Testis (tissue), 3 donors: ENCODE measurements around the gene UCHL1. TPM values are rescaled to one million over a fixed set of nuclear protein-coding genes. Genes with fewer than 3 reads are reported as not detected.

Experiments used
- DNase-seq: peaks from one replicate; pipeline ENCODE4 v3.0.0-alpha.2; 2019
- H3K27ac ChIP-seq, 2 donors: fragments of 200-600 bp; sonication (generic); one replicate each; pipeline ENCODE4 v1.5.1; 2019
- H3K27me3 ChIP-seq: fragments of 200-600 bp; sonication (generic); one replicate; pipeline ENCODE4 v1.5.1; 2019
- H3K36me3 ChIP-seq: fragments of 200-600 bp; sonication (generic); one replicate; pipeline ENCODE4 v1.5.1; 2017; ENCODE audit warnings: low read depth; ENCODE audit errors: missing control alignments
- H3K4me1 ChIP-seq: fragments of 200-600 bp; sonication (generic); one replicate; pipeline ENCODE4 v1.5.1; 2019
- H3K4me3 ChIP-seq, 2 donors: fragments of 200-600 bp; sonication (generic); one replicate each; pipeline ENCODE4 v1.5.1; 2017 to 2019
- H3K9me3 ChIP-seq: fragments of 200-600 bp; sonication (generic); one replicate; pipeline ENCODE4 v1.5.1; 2017
- CTCF ChIP-seq, 3 experiments: fragments of 450-650 bp in 2 of 3; fragments of 200-600 bp in 1 of 3; sonication (generic) in 1 of 3; IDR thresholded peaks; one replicate each; pipeline ENCODE4 v1.5.1; 2016 to 2019; ENCODE audit warnings: antibody characterized with exemption in 3 of 3, mild to moderate bottlenecking in 2 of 3, moderate library complexity in 1 of 3
- POLR2A ChIP-seq: fragments of 450-650 bp; IDR thresholded peaks from one replicate; pipeline ENCODE4 v1.6.1; 2017; ENCODE audit warnings: antibody characterized with exemption, mild to moderate bottlenecking, moderate library complexity
- WGBS, 2 donors: methylation state at CpG; one replicate each; pipeline ENCODE4 v1.1.5; 2018; 5-methylcytosine and 5-hydroxymethylcytosine counted together
- intact Hi-C: fragments of 100-400 bp; cut with DNase I; formaldehyde crosslinking; loops from one replicate; pipeline ENCODE4 v1.15.1; 2023; ENCODE audit warnings: low total_unique reads
- polyA plus RNA-seq: library from polyadenylated mRNA; stranded (reverse); fragments of 350-450 nt; fragmentation: Illumina TruSeq; extraction: RNeasy Lipid Tissue Mini Kit (QIAGEN cat#74804); gene quantifications from one replicate; pipeline ENCODE4 v1.2.3, GENCODE V29; 2014; ENCODE audit warnings: low read depth, low replicate concordance; ENCODE audit not compliant: insufficient read depth
- total RNA-seq, 2 donors: library from RNA; depleted of rRNA; stranded (reverse); fragments of >200 nt; gene quantifications; one replicate each; pipeline ENCODE4 v1.2.3, GENCODE V29; 2016

The UCHL1 gene
- total and polyA plus RNA-seq, 3 donors from 2014 or later: 57.4 to 87.5 (median 84.2) TPM

GRCh38 chr4:41299486-41299885 lies 42.8 kb downstream of the UCHL1 start:
- WGBS, 2 donors: 76 to 85% methylated on average over 2 of the region's 2 CpGs
- intact Hi-C loops: no loop called here
- Histone ChIP-seq H3K4me1 (no peaks in the 10 kb centered on the region), H3K27me3 (no peaks in the 10 kb centered on the region), H3K27ac (no peak overlapping the region), H3K36me3 (no peaks in the 10 kb centered on the region), H3K4me3 (no peak overlapping the region), H3K9me3 (no peaks in the 10 kb centered on the region)
- TF ChIP-seq CTCF (IDR thresholded peaks at IDR 0.05) (no peak), POLR2A (no peak)
- DNase-seq: no peak

GRCh38 chr4:41301137-41301536 lies 44.4 kb downstream of the UCHL1 start:
- H3K4me3 ChIP-seq: no peak overlapping the region
- no peaks in the 10 kb centered on the region for H3K9me3 ChIP-seq
- DNase-seq: no peak
- no peaks in the 10 kb centered on the region for H3K36me3 ChIP-seq
- no peak overlapping the region for H3K27ac ChIP-seq
- 84 to 85% methylated on average over 4 of the region's 4 CpGs for WGBS, 2 donors
- TF ChIP-seq CTCF (IDR thresholded peaks at IDR 0.05) (no peak), POLR2A (no peak)
- no peaks in the 10 kb centered on the region for H3K4me1 ChIP-seq
- no peaks in the 10 kb centered on the region for H3K27me3 ChIP-seq
- intact Hi-C loops: no loop called here

- TF ChIP-seq CTCF (IDR thresholded peaks at IDR 0.05) (no peak), POLR2A (no peak)
- H3K4me1 ChIP-seq: no peaks in the 10 kb centered on the region
- H3K9me3 ChIP-seq: no peaks in the 10 kb centered on the region
- DNase-seq: no peak
- WGBS, 2 donors: 71 to 76% methylated on average over 3 of the region's 3 CpGs
- no peak overlapping the region for H3K27ac ChIP-seq
- H3K36me3 ChIP-seq: no peaks in the 10 kb centered on the region
- no peaks in the 10 kb centered on the region for H3K27me3 ChIP-seq
- H3K4me3 ChIP-seq: no peak overlapping the region
- intact Hi-C loops: no loop called here
These were observed 46.8 kb downstream of the UCHL1 start for GRCh38 chr4:41303372-41304118.

DNA sequence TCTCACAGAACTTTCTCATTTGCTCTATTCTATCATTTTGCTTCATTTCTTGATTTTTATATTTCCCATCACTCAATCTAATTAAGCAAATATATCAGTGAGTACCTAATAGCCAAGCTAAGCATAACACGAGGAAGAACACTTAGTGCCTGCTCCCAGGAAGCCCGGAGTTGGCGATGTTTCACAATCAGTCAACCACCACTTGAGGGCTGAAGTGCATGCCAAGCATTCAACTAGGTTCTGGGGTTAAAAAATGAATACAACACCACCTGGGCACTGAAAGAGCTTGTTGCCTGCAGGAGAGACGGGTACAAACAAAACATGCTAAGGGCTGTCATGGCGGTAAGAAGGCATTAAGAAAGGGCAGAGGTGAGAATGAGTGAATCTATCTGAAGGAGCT lies 47.5 kb downstream of the UCHL1 start:
- Histone ChIP-seq H3K9me3 (no peaks in the 10 kb centered on the region), H3K27me3 (no peaks in the 10 kb centered on the region), H3K27ac (no peak overlapping the region), H3K36me3 (no peaks in the 10 kb centered on the region), H3K4me1 (no peaks in the 10 kb centered on the region), H3K4me3 (no peak overlapping the region)
- WGBS, 2 donors: 83 to 95% methylated on average over 5 of the region's 5 CpGs
- intact Hi-C loops: no loop called here
- DNase-seq: no peak
- TF ChIP-seq POLR2A: no peak

- Histone ChIP-seq H3K27me3 (no peaks in the 10 kb centered on the region), H3K4me3 (no peak overlapping the region), H3K27ac (no peak overlapping the region), H3K4me1 (no peaks in the 10 kb centered on the region), H3K36me3 (no peaks in the 10 kb centered on the region), H3K9me3 (no peaks in the 10 kb centered on the region)
- intact Hi-C loops: no loop called here
- TF ChIP-seq POLR2A (no peak), CTCF (IDR thresholded peaks at IDR 0.05) (no peak)
- WGBS, 2 donors: 77 to 100% methylated on average over 3 of the region's 3 CpGs
- no peak for DNase-seq
These were observed 48.7 kb downstream of the UCHL1 start for GRCh38 chr4:41305476-41305875.
